OCI-LY3 (cell line): ENCODE results near the gene SMIM43.

Source experiments
- H2AFZ ChIP-seq: fragments of 200-600, 300-600 bp; shearing (Covaris generic); 2 replicates; pipeline ENCODE4 v1.6.0; 2014; ENCODE audit warnings: antibody characterized with exemption, low read depth, low read length
- H3K27ac ChIP-seq: fragments of 200-600, 300-600 bp; sonication (generic); 2 replicates; pipeline ENCODE4 v1.5.1; 2014; ENCODE audit warnings: mild to moderate bottlenecking, low read length, moderate library complexity, mixed read lengths
- H3K27me3 ChIP-seq: fragments of 200-600, 300-600 bp; sonication (generic); 2 replicates; pipeline ENCODE4 v1.6.1; 2014; ENCODE audit warnings: low read depth, low read length, mixed read lengths
- H3K36me3 ChIP-seq: fragments of 200-600, 300-600 bp; sonication (generic); replicated peaks from 2 replicates; pipeline ENCODE3; 2014; ENCODE audit warnings: low read depth, low read length, mixed read lengths
- H3K4me1 ChIP-seq: fragments of 300-600, 200-600 bp; sonication (generic); 2 replicates; pipeline ENCODE4 v1.6.1; 2014; ENCODE audit warnings: low read length, mixed read lengths
- H3K4me2 ChIP-seq: fragments of 200-600, 300-600 bp; sonication (generic); 2 replicates; pipeline ENCODE4 v1.6.1; 2014; ENCODE audit warnings: low read length, mixed read lengths
- H3K4me3 ChIP-seq: fragments of 300-600, 200-600 bp; sonication (generic); 2 replicates; pipeline ENCODE4 v1.5.1; 2014; ENCODE audit warnings: antibody characterized with exemption, mild to moderate bottlenecking, low read length, moderate library complexity
- H3K79me2 ChIP-seq: fragments of 300-600, 200-600 bp; shearing (Covaris generic); 2 replicates; pipeline ENCODE4 v1.6.1; 2014; ENCODE audit warnings: mild to moderate bottlenecking, low read length, mixed read lengths
- H3K9ac ChIP-seq: fragments of 300-600, 200-600 bp; shearing (Covaris generic); 2 replicates; pipeline ENCODE4 v1.6.0; 2014; ENCODE audit warnings: mild to moderate bottlenecking, low read length, moderate library complexity
- H3K9me3 ChIP-seq: fragments of 200-600, 300-600 bp; shearing (Covaris generic); 2 replicates; pipeline ENCODE4 v1.6.1; 2014; ENCODE audit warnings: low read length, mixed read lengths; ENCODE audit not compliant: insufficient read depth
- H4K20me1 ChIP-seq: fragments of 200-600, 300-600 bp; sonication (generic); 2 replicates; pipeline ENCODE4 v1.6.1; 2016; ENCODE audit warnings: low read length, mixed read lengths; ENCODE audit not compliant: insufficient read depth
- CTCF ChIP-seq: fragments of 200-600, 300-600 bp; sonication (generic); IDR thresholded peaks from 2 replicates; pipeline ENCODE4 v1.5.1; 2014; ENCODE audit warnings: antibody characterized with exemption, low read length, low read depth
- EZH2phosphoT487 ChIP-seq: fragments of 200-600 bp; shearing (Covaris generic); IDR thresholded peaks from 2 replicates; pipeline ENCODE4 v1.6.1; 2018; ENCODE audit warnings: antibody characterized with exemption, mixed run types, low read depth

Gene SMIM43

GRCh38 chr4:121791481-121791880, 26.5 kb upstream of the SMIM43 start:
- Histone ChIP-seq H2AFZ (no peak overlapping the region), H3K27me3 (no peaks in the 10 kb centered on the region), H3K9ac (no peak overlapping the region), H3K4me3 (no peak overlapping the region), H3K9me3 (no peaks in the 10 kb centered on the region), H3K27ac (no peak overlapping the region), H3K4me1 (peaks cover 24% of the 10 kb centered on the region), H3K36me3 (no peaks in the 10 kb centered on the region), H3K79me2 (no peaks in the 10 kb centered on the region), H3K4me2 (no peak overlapping the region), H4K20me1 (no peaks in the 10 kb centered on the region)
- TF ChIP-seq EZH2phosphoT487: no peak
- no peak for TF ChIP-seq CTCF

GRCh38 chr4:121790976-121791375, 26.0 kb upstream of the SMIM43 start:
- H3K27ac ChIP-seq: no peak overlapping the region

GRCh38 chr4:121789960-121790829, 25.2 kb upstream of the SMIM43 start:
- TF ChIP-seq CTCF (no peak), EZH2phosphoT487 (no peak)
- no peaks in the 10 kb centered on the region for H3K9me3 ChIP-seq
- H3K27me3 ChIP-seq: no peaks in the 10 kb centered on the region
- H2AFZ ChIP-seq: no peak overlapping the region
- no peaks in the 10 kb centered on the region for H3K79me2 ChIP-seq
- H3K4me1 ChIP-seq: peaks cover 13% of the 10 kb centered on the region
- H3K27ac ChIP-seq: no peak overlapping the region
- no peaks in the 10 kb centered on the region for H3K36me3 ChIP-seq
- no peak overlapping the region for H3K4me2 ChIP-seq
- no peak overlapping the region for H3K4me3 ChIP-seq
- no peak overlapping the region for H3K9ac ChIP-seq
- no peaks in the 10 kb centered on the region for H4K20me1 ChIP-seq

More at GRCh38 chr4:121790976-121791375, 26.0 kb upstream of the SMIM43 start:
- Histone ChIP-seq H3K4me1 (peaks cover 20% of the 10 kb centered on the region), H3K4me3 (no peak overlapping the region), H3K9ac (no peak overlapping the region), H3K9me3 (no peaks in the 10 kb centered on the region), H3K4me2 (no peak overlapping the region), H3K27me3 (no peaks in the 10 kb centered on the region), H3K36me3 (no peaks in the 10 kb centered on the region), H3K79me2 (no peaks in the 10 kb centered on the region), H2AFZ (no peak overlapping the region), H4K20me1 (no peaks in the 10 kb centered on the region)
- TF ChIP-seq EZH2phosphoT487: no peak
- no peak for TF ChIP-seq CTCF

- Histone ChIP-seq H3K4me2 (no peak overlapping the region), H2AFZ (no peak overlapping the region), H4K20me1 (no peaks in the 10 kb centered on the region), H3K4me1 (peaks cover 13% of the 10 kb centered on the region), H3K79me2 (no peaks in the 10 kb centered on the region), H3K27ac (no peak overlapping the region), H3K36me3 (no peaks in the 10 kb centered on the region), H3K27me3 (no peaks in the 10 kb centered on the region), H3K9ac (no peak overlapping the region), H3K9me3 (no peaks in the 10 kb centered on the region), H3K4me3 (no peak overlapping the region)
- TF ChIP-seq EZH2phosphoT487 (no peak), CTCF (no peak)
Observed at GRCh38 chr4:121789455-121789854, 24.5 kb upstream of the SMIM43 start.
